GF-D8 (cell line): Measurements from ENCODE around the gene CSH2.

ENCODE experiments used
- DNase-seq: peaks from one replicate; lab custom pipeline; 2025; lab: John Stamatoyannopoulos, UW

CSH2 gene

GRCh38 chr17:63834431-63835166, 38.9 kb downstream of the CSH2 start:
- DNase-seq, result peak; percentile 64

DNA sequence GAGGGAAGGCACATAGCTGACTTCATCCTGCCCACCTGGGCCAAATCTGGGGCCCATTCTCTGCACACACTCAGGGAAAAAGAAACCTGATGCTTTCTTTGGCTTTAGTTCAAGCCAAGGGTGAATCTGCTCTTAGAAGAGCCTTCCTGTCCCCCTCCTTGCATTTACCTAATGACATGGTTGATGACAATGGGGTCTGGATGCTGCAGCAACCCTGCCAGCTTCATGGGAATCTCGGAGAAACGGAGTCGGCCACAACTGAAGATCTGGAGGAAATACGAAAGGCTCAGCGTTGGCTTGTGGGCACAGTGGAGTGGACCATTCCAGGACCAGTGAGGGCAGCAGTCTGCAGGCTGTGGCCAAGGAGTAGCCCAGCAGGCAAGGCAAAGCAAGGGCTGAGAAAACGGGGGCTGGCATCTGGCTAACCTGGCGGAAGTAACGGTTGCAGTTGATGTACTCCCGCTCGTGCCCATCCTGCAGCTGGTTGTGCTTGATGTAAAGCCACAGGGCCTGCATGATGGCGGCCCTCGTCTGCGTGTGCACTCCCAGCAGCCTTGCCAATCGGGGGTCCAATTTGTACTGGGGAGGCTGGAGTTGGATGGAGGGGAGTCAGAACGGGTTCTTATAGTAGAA, 39.6 kb downstream of the CSH2 start:
- no peak for DNase-seq

DNA sequence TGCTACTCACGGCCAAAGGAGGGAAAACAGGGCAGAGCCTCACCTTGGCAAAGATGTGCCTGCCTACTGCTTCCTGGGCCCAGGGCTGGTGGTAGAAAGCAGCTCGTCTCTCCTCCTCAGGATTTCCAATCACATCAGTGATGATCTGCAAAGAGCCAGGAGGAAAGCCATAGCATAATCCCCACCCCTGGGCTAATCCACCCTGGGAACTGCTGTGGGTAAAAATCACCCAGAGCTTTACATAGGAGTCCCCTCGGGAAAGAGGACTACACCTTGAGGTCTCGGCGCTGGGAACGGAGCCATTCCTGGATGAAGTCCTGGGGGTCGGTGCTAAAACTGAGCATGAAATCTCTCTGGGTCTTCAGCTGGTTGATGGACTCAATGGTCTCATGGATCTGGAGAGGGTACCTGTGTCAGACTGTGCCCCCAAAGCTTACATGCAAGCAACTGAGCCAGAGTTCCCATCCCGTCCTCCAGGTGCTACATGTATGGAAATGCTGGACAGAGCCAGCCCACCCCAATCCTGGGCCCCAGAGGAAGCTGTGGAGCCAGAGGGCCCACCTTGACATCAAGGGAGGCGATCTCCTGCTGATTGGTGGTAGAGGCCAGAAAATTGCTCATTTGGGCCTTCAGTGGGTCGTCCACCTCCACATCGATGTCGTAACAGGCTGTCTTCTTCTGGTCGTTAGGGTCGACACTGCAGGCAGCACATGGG, 40.3 kb downstream of the CSH2 start:
- DNase-seq, result no peak

GRCh38 chr17:63832455-63832854, 41.0 kb downstream of the CSH2 start:
- no peak for DNase-seq

- no peak for DNase-seq
Measured at GRCh38 chr17:63832014-63832413, 41.5 kb downstream of the CSH2 start.

DNA sequence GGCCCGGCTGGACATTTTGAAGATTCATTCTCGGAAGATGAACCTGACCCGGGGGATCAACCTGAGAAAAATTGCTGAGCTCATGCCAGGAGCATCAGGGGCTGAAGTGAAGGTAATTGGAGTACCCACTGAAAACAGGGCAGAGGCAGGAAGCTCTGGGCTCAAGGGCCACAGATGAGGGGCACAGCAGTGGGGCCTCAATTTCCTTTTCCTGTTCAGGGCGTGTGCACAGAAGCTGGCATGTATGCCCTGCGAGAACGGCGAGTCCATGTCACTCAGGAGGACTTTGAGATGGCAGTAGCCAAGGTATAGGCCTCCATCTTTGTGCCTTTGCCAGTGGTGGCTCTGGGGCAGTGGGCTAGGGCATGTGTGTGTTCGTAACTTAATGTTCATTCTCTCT, 42.0 kb downstream of the CSH2 start:
- DNase-seq, result no peak

GRCh38 chr17:63830904-63831491, 42.5 kb downstream of the CSH2 start:
- DNase-seq, result no peak

DNA sequence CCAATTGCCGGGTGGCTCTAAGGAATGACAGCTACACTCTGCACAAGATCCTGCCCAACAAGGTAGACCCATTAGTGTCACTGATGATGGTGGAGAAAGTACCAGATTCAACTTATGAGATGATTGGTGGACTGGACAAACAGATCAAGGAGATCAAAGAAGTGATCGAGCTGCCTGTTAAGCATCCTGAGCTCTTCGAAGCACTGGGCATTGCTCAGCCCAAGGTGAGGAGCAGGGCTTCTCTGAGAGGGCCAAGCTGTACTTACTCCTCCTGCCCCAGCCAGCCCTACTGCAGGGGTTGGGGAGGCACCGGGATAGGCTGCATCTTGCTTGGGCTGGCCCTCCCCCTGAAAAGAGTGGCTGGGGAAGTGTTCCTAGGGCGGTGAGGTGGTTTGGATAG, 43.2 kb downstream of the CSH2 start:
- DNase-seq, result no peak

DNA sequence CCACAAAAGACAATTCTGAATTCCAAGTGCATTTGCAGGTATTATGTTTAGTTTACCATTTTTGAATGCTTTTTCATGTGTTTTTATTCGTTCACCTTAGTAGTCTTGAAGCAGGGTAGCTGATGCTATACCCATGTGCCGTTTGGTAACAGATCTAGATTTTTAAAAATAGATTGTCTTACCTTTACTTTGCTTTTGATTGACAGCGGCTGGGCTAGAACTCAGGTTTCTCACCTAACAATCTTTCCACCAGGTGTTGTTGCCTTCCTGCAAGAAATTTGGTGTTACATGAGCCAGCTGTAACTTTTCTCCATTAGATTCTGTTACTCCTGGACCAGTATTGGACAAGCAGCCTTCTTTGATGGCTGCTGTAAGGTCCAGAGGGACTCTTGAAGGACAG, 44.5 kb downstream of the CSH2 start:
- no peak for DNase-seq

DNA sequence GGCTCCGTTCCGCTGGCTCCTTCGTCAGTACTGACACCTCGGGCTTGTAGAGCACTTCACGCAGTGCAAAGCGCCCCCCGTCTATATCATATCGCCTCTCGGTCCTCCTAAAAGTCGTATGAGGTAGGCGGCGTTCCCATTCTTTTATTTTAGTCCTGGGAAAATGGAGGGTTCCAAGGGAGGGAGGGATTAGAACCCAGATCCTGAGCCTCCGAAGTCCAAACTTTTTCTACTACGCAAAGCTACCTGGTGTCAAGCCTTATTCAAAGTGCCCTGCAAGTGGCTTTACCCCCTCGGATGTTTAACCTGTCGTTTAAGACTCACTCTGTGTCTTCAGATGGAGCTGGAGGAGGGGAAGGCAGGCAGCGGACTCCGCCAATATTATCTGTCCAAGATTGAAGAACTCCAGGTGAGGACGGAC, 45.7 kb downstream of the CSH2 start:
- no peak for DNase-seq

DNA sequence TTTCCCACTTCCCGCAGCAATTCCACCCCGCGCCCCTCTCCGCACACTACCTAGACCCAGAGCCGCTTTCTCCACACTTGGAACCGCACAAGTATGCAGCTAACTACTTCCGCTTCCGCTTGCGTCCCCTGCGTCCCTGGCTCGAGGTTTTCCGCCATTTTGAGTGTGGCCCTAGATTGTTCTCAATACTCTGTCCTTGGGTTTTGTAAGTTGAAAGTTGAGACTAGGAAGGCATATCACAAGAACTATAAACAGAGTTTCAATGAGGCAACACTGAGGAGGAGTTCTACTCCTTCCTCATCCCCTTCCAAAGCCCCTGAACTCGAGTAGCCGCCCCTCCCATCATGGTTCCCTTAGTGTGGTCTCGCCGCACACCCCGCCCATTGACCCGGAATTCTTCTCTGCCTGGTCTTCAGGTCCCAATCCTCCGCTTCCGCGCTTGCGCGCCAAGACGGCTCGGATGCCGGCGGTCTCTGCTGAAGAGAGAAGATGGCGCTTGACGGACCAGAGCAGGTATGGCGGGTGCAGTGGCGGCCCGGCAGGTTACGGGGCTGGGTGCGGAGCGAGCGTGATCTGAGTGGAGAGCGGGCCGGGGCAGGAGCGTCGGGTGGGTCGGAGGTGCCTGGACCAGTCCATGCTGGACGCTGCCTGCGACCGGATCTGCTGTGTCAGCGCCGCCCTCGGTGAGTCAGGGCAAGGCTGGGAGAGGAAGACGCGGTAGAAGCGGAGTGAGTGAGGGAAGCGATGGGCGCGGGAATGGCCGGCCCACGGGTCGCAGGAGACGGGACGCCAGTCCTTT, 46.3 kb downstream of the CSH2 start, which contains the start of the genes FTSJ3 and PSMC5:
Gene FTSJ3, minus strand, starts transcription at position 662 of the 799 bp plus-strand sequence. CDS start 761 bp downstream, outside the sequence.
Gene PSMC5, plus strand, starts transcription at position 430 of the 799 bp plus-strand sequence. Its CDS starts 60 bp downstream, at position 490.
- DNase-seq, result peak; percentile 84

DNA sequence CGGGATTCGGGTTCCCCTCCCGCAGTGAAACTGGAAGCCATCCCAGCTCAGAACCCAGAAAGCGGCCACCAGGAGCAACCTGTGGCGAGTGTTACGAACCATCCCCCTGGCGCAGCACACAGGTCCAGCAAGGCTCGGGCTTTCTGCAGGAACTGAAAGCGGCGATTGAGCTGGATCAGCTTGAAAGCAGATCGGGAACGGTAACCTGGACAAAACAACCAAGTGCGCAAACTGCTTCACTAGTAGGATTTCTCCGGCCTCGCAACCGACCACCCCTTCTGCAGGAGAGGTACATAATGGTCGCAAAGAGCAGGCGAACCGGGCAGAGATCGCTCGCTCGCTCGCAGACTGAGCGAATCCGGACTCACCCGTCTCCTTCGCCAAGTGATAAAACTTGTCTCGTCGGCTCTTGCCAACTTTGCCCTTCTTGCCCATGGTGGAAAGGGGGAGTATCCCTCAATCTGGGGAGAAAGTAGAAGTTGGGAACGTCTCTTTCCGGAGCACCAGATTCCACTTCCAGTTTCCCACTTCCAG, 46.9 kb downstream of the CSH2 start:
- DNase-seq, result no peak

GRCh38 chr17:63824362-63824761, 49.1 kb downstream of the CSH2 start:
- DNase-seq, result no peak

- no peak for DNase-seq
Measured at GRCh38 chr17:63823659-63824331, 49.7 kb downstream of the CSH2 start.

GRCh38 chr17:63822537-63822936, 50.9 kb downstream of the CSH2 start:
- no peak for DNase-seq
